HepG2 (cell line): ENCODE results near the gene RPS13. TPM values are rescaled to one million over a fixed set of nuclear protein-coding genes. Genes with fewer than 3 reads are reported as not detected.
A peak's percentile ranks its signal among the peaks of the same experiment; 100 is the strongest.

Experiments used
- BCL6 ChIP-seq: IDR thresholded peaks from 2 replicates; pipeline ENCODE4 v1.6.1; 2016; ENCODE audit warnings: missing genetic modification reagents, missing compliant biosample characterization
- CENPT ChIP-seq: sonication (generic); formaldehyde crosslinking; IDR thresholded peaks from 2 replicates; pipeline ENCODE4 v1.8.0; 2022; ENCODE audit warnings: low read depth, mild to moderate bottlenecking, moderate library complexity, missing genetic modification reagents
- DZIP1 ChIP-seq: sonication (generic); formaldehyde crosslinking; IDR thresholded peaks from 2 replicates; pipeline ENCODE4 v1.5.0; 2020; ENCODE audit warnings: mild to moderate bottlenecking, missing genetic modification reagents
- HBP1 ChIP-seq: IDR thresholded peaks from 2 replicates; pipeline ENCODE4 v1.6.1; 2016; ENCODE audit warnings: low read depth, control low read depth
- HOXA3 ChIP-seq: sonication (generic); formaldehyde crosslinking; IDR thresholded peaks from 2 replicates; pipeline ENCODE4 v1.5.0; 2020; ENCODE audit warnings: missing genetic modification reagents
- KLF11 ChIP-seq: IDR thresholded peaks from 2 replicates; pipeline ENCODE4 v1.6.1; 2016; ENCODE audit warnings: missing compliant biosample characterization
- MXI1 ChIP-seq: IDR thresholded peaks from 3 replicates; pipeline ENCODE4 v1.6.1; 2012; ENCODE audit warnings: low read depth, low read length, inconsistent platforms, borderline replicate concordance
- PLSCR1 ChIP-seq: sonication (generic); formaldehyde crosslinking; IDR thresholded peaks from 2 replicates; pipeline ENCODE4 v1.5.0; 2020; ENCODE audit warnings: missing genetic modification reagents, mild to moderate bottlenecking, borderline replicate concordance
- RNF219 ChIP-seq: sonication (generic); formaldehyde crosslinking; IDR thresholded peaks from 2 replicates; pipeline ENCODE4 v1.5.0; 2020; ENCODE audit warnings: mild to moderate bottlenecking, missing genetic modification reagents
- TEAD2 ChIP-seq: sonication (generic); formaldehyde crosslinking; IDR thresholded peaks from 2 replicates; pipeline ENCODE4 v1.9.0; 2021; ENCODE audit warnings: missing genetic modification reagents
- THAP11 ChIP-seq: IDR thresholded peaks from 2 replicates; pipeline ENCODE4 v1.6.1; 2016; ENCODE audit warnings: missing biosample characterization, missing genetic modification reagents
- TSC22D2 ChIP-seq: sonication (generic); formaldehyde crosslinking; IDR thresholded peaks from 2 replicates; pipeline ENCODE4 v1.5.1; 2020; ENCODE audit warnings: missing genetic modification reagents, mild to moderate bottlenecking, borderline replicate concordance
- ZNF841 ChIP-seq: sonication (generic); formaldehyde crosslinking; IDR thresholded peaks from 2 replicates; pipeline ENCODE4 v1.8.1; 2023; ENCODE audit warnings: missing genetic modification reagents, borderline replicate concordance
- polyA plus RNA-seq, 8 experiments: library from polyadenylated mRNA; depleted of rRNA in 3 of 8; stranded (reverse) in 7 of 8; unstranded in 1 of 8; fragments of >200 nt; fragmentation: Illumina TruSeq in 4 of 8; extraction: Trizol in 4 of 8; gene quantifications; 2 replicates each; pipeline versions ENCODE4 v1.2.1 to v1.2.3, GENCODE V29; 2011 to 2016; ENCODE audit warnings: low read depth in 4 of 8, missing spikeins in 1 of 8, mixed read lengths in 1 of 8; ENCODE audit not compliant: insufficient read depth in 1 of 8
- total RNA-seq, 5 experiments: library from RNA; depleted of rRNA; stranded (reverse); fragments of >200 nt; fragmentation: Illumina TruSeq; extraction: Trizol; gene quantifications; 2 replicates each; pipeline ENCODE4 v1.2.3, GENCODE V29; 2016; ENCODE audit warnings: low read depth in 1 of 5
- TF ChIP-seq, protein P1 (sequence below): sonication (generic); formaldehyde crosslinking; IDR thresholded peaks from 2 replicates; pipeline ENCODE4 v1.9.0; 2021; ENCODE audit warnings: missing genetic modification reagents, borderline replicate concordance
- TF ChIP-seq, protein P2 (sequence below): sonication (generic); formaldehyde crosslinking; IDR thresholded peaks from 2 replicates; pipeline ENCODE4 v1.4.0; 2020; ENCODE audit warnings: missing genetic modification reagents
- TF ChIP-seq, protein P3 (sequence below): sonication (generic); formaldehyde crosslinking; IDR thresholded peaks from 2 replicates; pipeline ENCODE4 v1.5.1; 2020; ENCODE audit warnings: missing genetic modification reagents, mild to moderate bottlenecking, borderline replicate concordance

RPS13 gene
- total and polyA plus RNA-seq, 2 of the 13 experiments (the other 11 are each of a cell fraction or from before 2014, with no cell fraction given) = 1,542 to 2,245 TPM

DNA sequence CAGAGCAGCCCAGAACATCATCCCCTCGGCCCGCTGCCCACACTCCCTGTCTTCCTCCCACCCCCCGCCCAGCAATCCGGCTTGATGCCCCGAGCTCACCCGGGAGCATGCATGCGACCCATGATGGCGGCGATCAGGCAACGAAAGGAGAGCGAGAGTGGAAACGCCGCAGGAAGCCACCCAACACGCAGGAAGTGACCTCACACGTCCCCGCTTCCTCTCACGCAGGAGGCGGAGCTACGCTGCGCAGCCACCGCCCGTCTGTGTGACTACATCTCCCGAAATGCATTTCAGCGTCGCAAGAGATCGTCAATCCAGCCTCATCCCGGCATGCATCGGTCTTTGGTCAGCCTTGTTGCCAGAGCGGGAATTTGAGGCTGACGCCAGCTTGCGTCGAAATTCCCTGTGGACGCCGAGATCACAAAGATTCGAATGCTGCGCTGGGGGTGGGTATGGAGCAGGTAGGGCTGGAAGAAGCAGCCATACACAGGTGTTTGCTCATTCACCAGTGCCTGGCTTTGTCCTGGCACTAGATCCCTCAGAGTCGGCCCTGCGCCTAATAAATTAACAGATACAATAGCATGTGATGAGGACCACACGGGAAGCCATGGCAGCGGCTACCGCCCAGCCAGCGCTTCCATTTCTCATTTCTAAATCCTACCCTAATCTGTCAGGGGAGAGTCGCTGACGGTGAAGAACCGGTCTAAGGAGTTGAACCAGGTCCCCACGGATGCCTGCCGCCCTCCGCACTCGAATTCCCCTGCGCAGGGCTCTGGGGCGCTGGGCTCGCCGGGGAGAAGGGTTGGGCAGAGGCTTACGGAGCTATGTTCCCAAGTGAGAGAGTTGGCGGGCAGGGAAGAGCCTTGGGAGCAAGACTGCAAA is at the start of gene RPS13 (continued):
- no peak; the same call in 1 of the 2 replicates for TF ChIP-seq ZNF841
- peak; percentile 26; the same call in 1 of the 2 replicates for TF ChIP-seq KLF11 (CRISPR knock-in tag)
- no peak; the same call in 1 of the 2 replicates for TF ChIP-seq BCL6 (CRISPR knock-in tag)
- TF ChIP-seq, protein P1, sequence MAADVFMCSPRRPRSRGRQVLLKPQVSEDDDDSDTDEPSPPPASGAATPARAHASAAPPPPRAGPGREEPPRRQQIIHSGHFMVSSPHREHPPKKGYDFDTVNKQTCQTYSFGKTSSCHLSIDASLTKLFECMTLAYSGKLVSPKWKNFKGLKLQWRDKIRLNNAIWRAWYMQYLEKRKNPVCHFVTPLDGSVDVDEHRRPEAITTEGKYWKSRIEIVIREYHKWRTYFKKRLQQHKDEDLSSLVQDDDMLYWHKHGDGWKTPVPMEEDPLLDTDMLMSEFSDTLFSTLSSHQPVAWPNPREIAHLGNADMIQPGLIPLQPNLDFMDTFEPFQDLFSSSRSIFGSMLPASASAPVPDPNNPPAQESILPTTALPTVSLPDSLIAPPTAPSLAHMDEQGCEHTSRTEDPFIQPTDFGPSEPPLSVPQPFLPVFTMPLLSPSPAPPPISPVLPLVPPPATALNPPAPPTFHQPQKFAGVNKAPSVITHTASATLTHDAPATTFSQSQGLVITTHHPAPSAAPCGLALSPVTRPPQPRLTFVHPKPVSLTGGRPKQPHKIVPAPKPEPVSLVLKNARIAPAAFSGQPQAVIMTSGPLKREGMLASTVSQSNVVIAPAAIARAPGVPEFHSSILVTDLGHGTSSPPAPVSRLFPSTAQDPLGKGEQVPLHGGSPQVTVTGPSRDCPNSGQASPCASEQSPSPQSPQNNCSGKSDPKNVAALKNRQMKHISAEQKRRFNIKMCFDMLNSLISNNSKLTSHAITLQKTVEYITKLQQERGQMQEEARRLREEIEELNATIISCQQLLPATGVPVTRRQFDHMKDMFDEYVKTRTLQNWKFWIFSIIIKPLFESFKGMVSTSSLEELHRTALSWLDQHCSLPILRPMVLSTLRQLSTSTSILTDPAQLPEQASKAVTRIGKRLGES (CRISPR knock-in tag) = no peak
- 0 out of 2 replicates have a peak, but pooled peaks have one; percentile 74 for TF ChIP-seq DZIP1
- TF ChIP-seq, protein P2, sequence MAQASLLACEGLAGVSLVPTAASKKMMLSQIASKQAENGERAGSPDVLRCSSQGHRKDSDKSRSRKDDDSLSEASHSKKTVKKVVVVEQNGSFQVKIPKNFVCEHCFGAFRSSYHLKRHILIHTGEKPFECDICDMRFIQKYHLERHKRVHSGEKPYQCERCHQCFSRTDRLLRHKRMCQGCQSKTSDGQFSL = no peak; the same call in 1 of the 2 replicates
- TF ChIP-seq, protein P3, sequence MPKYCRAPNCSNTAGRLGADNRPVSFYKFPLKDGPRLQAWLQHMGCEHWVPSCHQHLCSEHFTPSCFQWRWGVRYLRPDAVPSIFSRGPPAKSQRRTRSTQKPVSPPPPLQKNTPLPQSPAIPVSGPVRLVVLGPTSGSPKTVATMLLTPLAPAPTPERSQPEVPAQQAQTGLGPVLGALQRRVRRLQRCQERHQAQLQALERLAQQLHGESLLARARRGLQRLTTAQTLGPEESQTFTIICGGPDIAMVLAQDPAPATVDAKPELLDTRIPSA (CRISPR knock-in tag) = no peak; the same call in 1 of the 2 replicates
- TF ChIP-seq HBP1 (CRISPR knock-in tag) = peak; percentile 90
- 0 out of 2 replicates have a peak, but pooled peaks have one; percentile 35 for TF ChIP-seq TSC22D2 (CRISPR knock-in tag)
- peak; percentile 90; the same call in 1 of the 3 replicates for TF ChIP-seq MXI1
- peak; percentile 98 for TF ChIP-seq HOXA3 (CRISPR knock-in tag)
- TF ChIP-seq PLSCR1 (CRISPR knock-in tag) = no peak
- no peak for TF ChIP-seq RNF219 (CRISPR knock-in tag)
- TF ChIP-seq CENPT = no peak
- 0 out of 2 replicates have a peak, but pooled peaks have one; percentile 43 for TF ChIP-seq TEAD2 (CRISPR knock-in tag)
- peak; percentile 99 for TF ChIP-seq THAP11 (CRISPR knock-in tag)
